SK-N-SH treated with all-trans-retinoic acid at 6 μM for 48 hours (cell line): ENCODE data around the gene GAREM1.

ENCODE experiments used
- ATAC-seq: fragments of 200-7000 bp; cut with Tn5 transposase; 3 replicates; pipeline ENCODE4 v1.9.1; 2020; ENCODE audit warnings: mild to moderate bottlenecking, moderate library complexity
- ARNTL ChIP-seq: fragments of 450-650 bp; formaldehyde crosslinking; IDR thresholded peaks from 2 replicates; pipeline ENCODE4 v1.5.0; 2020; ENCODE audit warnings: low read depth, mild to moderate bottlenecking, moderate library complexity, borderline replicate concordance
- BACH2 ChIP-seq: fragments of 250-450 bp; sonication (Bioruptor Pico); IDR thresholded peaks from 2 replicates; pipeline ENCODE4 v1.9.0; 2021; ENCODE audit warnings: mild to moderate bottlenecking, borderline replicate concordance
- CSDC2 ChIP-seq: fragments of 250-450 bp; sonication (Bioruptor Pico); IDR thresholded peaks from 2 replicates; pipeline ENCODE4 v1.5.0; 2020; ENCODE audit warnings: mild to moderate bottlenecking, moderate library complexity
- ESRRG ChIP-seq: fragments of 250-450 bp; sonication (Bioruptor Pico); IDR thresholded peaks from 2 replicates; pipeline ENCODE4 v1.6.1; 2021; ENCODE audit warnings: mild to moderate bottlenecking
- GLIS3 ChIP-seq: fragments of 250-450 bp; sonication (Bioruptor Pico); IDR thresholded peaks from 2 replicates; pipeline ENCODE4 v1.5.0; 2020; ENCODE audit warnings: mild to moderate bottlenecking, moderate library complexity
- ISL1 ChIP-seq: fragments of 250-450 bp; sonication (Bioruptor Pico); IDR thresholded peaks from 2 replicates; pipeline ENCODE4 v2.1.2; 2022; ENCODE audit warnings: mild to moderate bottlenecking, moderate library complexity
- PPARA ChIP-seq: fragments of 250-450 bp; sonication (Bioruptor Pico); IDR thresholded peaks from 2 replicates; pipeline ENCODE4 v1.5.0; 2020; ENCODE audit warnings: mild to moderate bottlenecking, borderline replicate concordance
- SNAI2 ChIP-seq: fragments of 250-450 bp; sonication (Bioruptor Pico); IDR thresholded peaks from 2 replicates; pipeline ENCODE4 v1.5.0; 2020; ENCODE audit warnings: mild to moderate bottlenecking, moderate library complexity
- TCF4 ChIP-seq: fragments of 250-450 bp; sonication (Bioruptor Pico); IDR thresholded peaks from 2 replicates; pipeline ENCODE4 v1.8.0; 2021; ENCODE audit warnings: mild to moderate bottlenecking, moderate library complexity, borderline replicate concordance
- TOX ChIP-seq: fragments of 250-450 bp; sonication (Bioruptor Pico); IDR thresholded peaks from 2 replicates; pipeline ENCODE4 v1.8.0; 2021; ENCODE audit warnings: mild to moderate bottlenecking, moderate library complexity, borderline replicate concordance
- ZFP30 ChIP-seq: fragments of 450-650 bp; formaldehyde crosslinking; IDR thresholded peaks from 2 replicates; pipeline ENCODE4 v1.5.0; 2022; ENCODE audit warnings: mild to moderate bottlenecking, moderate library complexity
- ZNF565 ChIP-seq: fragments of 450-650 bp; formaldehyde crosslinking; conservative IDR thresholded peaks from 2 replicates; pipeline ENCODE4 v1.5.0; 2020; ENCODE audit warnings: low read depth, mild to moderate bottlenecking, moderate library complexity
- ZNF70 ChIP-seq: fragments of 450-650 bp; formaldehyde crosslinking; IDR thresholded peaks from 2 replicates; pipeline ENCODE4 v1.5.0; 2020; ENCODE audit warnings: mild to moderate bottlenecking, moderate library complexity
- ZNF8 ChIP-seq: fragments of 450-650 bp; formaldehyde crosslinking; IDR thresholded peaks from 2 replicates; pipeline ENCODE4 v1.5.0; 2020; ENCODE audit warnings: mild to moderate bottlenecking, moderate library complexity
- TF ChIP-seq, protein P1 (sequence below): fragments of 250-450 bp; sonication (Bioruptor Pico); IDR thresholded peaks from 2 replicates; pipeline ENCODE4 v1.5.0; 2020; ENCODE audit warnings: mild to moderate bottlenecking, moderate library complexity
- TF ChIP-seq, protein P2 (sequence below): fragments of 250-450 bp; sonication (Bioruptor Pico); IDR thresholded peaks from 2 replicates; pipeline ENCODE4 v1.8.0; 2020; ENCODE audit warnings: mild to moderate bottlenecking, moderate library complexity, borderline replicate concordance
- TF ChIP-seq, protein P3 (sequence below): fragments of 250-450 bp; sonication (Bioruptor Pico); IDR thresholded peaks from 2 replicates; pipeline ENCODE4 v1.8.0; 2021; ENCODE audit warnings: low read depth, mild to moderate bottlenecking, moderate library complexity, borderline replicate concordance
- TF ChIP-seq, protein P4 (sequence below): fragments of 250-450 bp; sonication (Bioruptor Pico); IDR thresholded peaks from 2 replicates; pipeline ENCODE4 v1.5.1; 2021; ENCODE audit warnings: mild to moderate bottlenecking, moderate library complexity
- TF ChIP-seq, protein P5 (sequence below): fragments of 250-450 bp; sonication (Bioruptor Pico); IDR thresholded peaks from 2 replicates; pipeline ENCODE4 v1.5.1; 2020; ENCODE audit warnings: low read depth, mild to moderate bottlenecking, moderate library complexity

The GAREM1 gene

DNA sequence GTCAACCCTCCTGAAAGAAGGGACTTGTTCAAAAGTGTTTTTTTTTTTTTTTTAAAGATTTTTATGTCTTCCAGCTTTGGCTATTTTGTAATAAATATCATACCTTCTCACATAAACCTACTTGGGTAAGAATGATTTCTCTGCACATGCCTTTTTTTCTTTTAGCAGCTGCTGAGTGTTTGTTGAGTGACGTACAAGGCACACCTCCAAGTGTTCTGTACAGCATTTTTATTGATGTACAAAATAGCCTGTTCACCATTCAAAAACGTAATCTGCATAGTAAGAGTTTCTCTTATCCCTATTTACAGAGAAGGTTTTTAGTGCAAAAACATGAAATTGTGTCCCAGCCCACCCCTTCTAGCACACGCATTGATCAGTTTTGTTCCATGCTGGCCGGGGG, 203.2 kb downstream of the GAREM1 start:
- TF ChIP-seq, protein P1, sequence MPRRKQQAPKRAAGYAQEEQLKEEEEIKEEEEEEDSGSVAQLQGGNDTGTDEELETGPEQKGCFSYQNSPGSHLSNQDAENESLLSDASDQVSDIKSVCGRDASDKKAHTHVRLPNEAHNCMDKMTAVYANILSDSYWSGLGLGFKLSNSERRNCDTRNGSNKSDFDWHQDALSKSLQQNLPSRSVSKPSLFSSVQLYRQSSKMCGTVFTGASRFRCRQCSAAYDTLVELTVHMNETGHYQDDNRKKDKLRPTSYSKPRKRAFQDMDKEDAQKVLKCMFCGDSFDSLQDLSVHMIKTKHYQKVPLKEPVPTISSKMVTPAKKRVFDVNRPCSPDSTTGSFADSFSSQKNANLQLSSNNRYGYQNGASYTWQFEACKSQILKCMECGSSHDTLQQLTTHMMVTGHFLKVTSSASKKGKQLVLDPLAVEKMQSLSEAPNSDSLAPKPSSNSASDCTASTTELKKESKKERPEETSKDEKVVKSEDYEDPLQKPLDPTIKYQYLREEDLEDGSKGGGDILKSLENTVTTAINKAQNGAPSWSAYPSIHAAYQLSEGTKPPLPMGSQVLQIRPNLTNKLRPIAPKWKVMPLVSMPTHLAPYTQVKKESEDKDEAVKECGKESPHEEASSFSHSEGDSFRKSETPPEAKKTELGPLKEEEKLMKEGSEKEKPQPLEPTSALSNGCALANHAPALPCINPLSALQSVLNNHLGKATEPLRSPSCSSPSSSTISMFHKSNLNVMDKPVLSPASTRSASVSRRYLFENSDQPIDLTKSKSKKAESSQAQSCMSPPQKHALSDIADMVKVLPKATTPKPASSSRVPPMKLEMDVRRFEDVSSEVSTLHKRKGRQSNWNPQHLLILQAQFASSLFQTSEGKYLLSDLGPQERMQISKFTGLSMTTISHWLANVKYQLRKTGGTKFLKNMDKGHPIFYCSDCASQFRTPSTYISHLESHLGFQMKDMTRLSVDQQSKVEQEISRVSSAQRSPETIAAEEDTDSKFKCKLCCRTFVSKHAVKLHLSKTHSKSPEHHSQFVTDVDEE (CRISPR knock-in tag): no peak
- TF ChIP-seq GLIS3 (CRISPR knock-in tag) (no peak), ARNTL (CRISPR knock-in tag) (no peak), ZNF8 (no peak), TOX (no peak), TCF4 (no peak), CSDC2 (no peak), ZFP30 (CRISPR knock-in tag) (no peak), ISL1 (CRISPR knock-in tag) (no peak)
- no peak for ATAC-seq

DNA sequence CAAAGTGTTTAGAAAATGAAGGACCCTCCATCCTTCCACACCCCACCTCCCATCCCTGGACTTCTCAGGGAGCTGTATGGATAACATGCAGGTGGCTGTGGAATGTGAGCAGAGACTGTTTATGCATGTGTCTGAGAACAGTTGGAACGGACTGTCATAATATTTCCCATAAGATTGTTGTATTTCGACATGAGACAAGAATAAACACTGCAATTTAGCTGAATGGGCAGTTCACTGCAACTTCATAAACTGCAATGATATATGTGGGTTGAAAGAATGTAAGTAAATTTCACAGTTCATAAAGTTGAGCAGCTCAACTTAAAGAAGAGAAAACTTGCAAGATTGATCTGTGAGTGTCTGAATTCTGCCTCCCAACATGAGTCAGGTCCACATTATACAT, 206.3 kb downstream of the GAREM1 start:
- ATAC-seq: no peak
- TF ChIP-seq ZFP30 (CRISPR knock-in tag): no peak
- TF ChIP-seq PPARA: no peak
- TF ChIP-seq, protein P2, sequence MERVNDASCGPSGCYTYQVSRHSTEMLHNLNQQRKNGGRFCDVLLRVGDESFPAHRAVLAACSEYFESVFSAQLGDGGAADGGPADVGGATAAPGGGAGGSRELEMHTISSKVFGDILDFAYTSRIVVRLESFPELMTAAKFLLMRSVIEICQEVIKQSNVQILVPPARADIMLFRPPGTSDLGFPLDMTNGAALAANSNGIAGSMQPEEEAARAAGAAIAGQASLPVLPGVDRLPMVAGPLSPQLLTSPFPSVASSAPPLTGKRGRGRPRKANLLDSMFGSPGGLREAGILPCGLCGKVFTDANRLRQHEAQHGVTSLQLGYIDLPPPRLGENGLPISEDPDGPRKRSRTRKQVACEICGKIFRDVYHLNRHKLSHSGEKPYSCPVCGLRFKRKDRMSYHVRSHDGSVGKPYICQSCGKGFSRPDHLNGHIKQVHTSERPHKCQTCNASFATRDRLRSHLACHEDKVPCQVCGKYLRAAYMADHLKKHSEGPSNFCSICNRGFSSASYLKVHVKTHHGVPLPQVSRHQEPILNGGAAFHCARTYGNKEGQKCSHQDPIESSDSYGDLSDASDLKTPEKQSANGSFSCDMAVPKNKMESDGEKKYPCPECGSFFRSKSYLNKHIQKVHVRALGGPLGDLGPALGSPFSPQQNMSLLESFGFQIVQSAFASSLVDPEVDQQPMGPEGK (CRISPR knock-in tag): no peak
- TF ChIP-seq ARNTL (CRISPR knock-in tag): no peak
- no peak for TF ChIP-seq BACH2 (CRISPR knock-in tag)
- TF ChIP-seq SNAI2: no peak
- TF ChIP-seq, protein P1 (CRISPR knock-in tag): no peak
- TF ChIP-seq, protein P3, sequence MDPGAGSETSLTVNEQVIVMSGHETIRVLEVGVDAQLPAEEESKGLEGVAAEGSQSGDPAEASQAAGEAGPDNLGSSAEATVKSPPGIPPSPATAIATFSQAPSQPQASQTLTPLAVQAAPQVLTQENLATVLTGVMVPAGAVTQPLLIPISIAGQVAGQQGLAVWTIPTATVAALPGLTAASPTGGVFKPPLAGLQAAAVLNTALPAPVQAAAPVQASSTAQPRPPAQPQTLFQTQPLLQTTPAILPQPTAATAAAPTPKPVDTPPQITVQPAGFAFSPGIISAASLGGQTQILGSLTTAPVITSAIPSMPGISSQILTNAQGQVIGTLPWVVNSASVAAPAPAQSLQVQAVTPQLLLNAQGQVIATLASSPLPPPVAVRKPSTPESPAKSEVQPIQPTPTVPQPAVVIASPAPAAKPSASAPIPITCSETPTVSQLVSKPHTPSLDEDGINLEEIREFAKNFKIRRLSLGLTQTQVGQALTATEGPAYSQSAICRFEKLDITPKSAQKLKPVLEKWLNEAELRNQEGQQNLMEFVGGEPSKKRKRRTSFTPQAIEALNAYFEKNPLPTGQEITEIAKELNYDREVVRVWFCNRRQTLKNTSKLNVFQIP (CRISPR knock-in tag): no peak
- TF ChIP-seq, protein P4, sequence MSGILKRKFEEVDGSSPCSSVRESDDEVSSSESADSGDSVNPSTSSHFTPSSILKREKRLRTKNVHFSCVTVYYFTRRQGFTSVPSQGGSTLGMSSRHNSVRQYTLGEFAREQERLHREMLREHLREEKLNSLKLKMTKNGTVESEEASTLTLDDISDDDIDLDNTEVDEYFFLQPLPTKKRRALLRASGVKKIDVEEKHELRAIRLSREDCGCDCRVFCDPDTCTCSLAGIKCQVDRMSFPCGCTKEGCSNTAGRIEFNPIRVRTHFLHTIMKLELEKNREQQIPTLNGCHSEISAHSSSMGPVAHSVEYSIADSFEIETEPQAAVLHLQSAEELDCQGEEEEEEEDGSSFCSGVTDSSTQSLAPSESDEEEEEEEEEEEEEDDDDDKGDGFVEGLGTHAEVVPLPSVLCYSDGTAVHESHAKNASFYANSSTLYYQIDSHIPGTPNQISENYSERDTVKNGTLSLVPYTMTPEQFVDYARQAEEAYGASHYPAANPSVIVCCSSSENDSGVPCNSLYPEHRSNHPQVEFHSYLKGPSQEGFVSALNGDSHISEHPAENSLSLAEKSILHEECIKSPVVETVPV (CRISPR knock-in tag): no peak
- no peak for TF ChIP-seq GLIS3 (CRISPR knock-in tag)
- no peak for TF ChIP-seq ESRRG (CRISPR knock-in tag)
- no peak for TF ChIP-seq ISL1 (CRISPR knock-in tag)
- TF ChIP-seq, protein P5, sequence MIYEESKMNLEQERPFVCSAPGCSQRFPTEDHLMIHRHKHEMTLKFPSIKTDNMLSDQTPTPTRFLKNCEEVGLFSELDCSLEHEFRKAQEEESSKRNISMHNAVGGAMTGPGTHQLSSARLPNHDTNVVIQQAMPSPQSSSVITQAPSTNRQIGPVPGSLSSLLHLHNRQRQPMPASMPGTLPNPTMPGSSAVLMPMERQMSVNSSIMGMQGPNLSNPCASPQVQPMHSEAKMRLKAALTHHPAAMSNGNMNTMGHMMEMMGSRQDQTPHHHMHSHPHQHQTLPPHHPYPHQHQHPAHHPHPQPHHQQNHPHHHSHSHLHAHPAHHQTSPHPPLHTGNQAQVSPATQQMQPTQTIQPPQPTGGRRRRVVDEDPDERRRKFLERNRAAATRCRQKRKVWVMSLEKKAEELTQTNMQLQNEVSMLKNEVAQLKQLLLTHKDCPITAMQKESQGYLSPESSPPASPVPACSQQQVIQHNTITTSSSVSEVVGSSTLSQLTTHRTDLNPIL (CRISPR knock-in tag): no peak
- TF ChIP-seq ZNF70 (CRISPR knock-in tag): no peak
- TF ChIP-seq ZNF8: no peak
- TF ChIP-seq CSDC2: no peak
- TF ChIP-seq ZNF565 (CRISPR knock-in tag): no peak
- TF ChIP-seq TOX: no peak
